A549 (cell line): ENCODE data around the gene TULP1. TPM values are rescaled to one million over a fixed set of nuclear protein-coding genes. Genes with fewer than 3 reads are reported as not detected.

Source experiments
- ATAC-seq, 2 experiments: fragments of 200-7000 bp in 1 of 2; fragments of >200 bp in 1 of 2; cut with Nextera tagmentation in 1 of 2; cut with Tn5 transposase in 1 of 2; 3 replicates each; pipeline versions ENCODE4 v1.8.0 to v1.9.1; 2018 to 2020; ENCODE audit warnings: mild to moderate bottlenecking in 1 of 2, moderate library complexity in 1 of 2
- CTCF ChIA-PET: fragments of 300-600 bp; sonication (Branson Sonifier 250); formaldehyde crosslinking; extraction: SDS; loops from one replicate; lab custom pipeline; 2021; ENCODE audit warnings: antibody characterized with exemption, inconsistent platforms; lab: Yijun Ruan, JAX
- POLR2A ChIA-PET: fragments of 350-600 bp; formaldehyde crosslinking; extraction: SDS; loops from one replicate; lab custom pipeline; 2021; ENCODE audit warnings: antibody characterized with exemption, inconsistent platforms; lab: Yijun Ruan, JAX
- DNase-seq, 2 experiments: peaks; one replicate each; pipeline versions ENCODE4 v3.0.0 to v3.0.0-alpha.2; 2011 to 2016; ENCODE audit warnings: low read depth in 1 of 2, low spot score in 1 of 2
- FAIRE-seq: peaks from 2 replicates; lab custom pipeline; 2011; peaks lifted over from hg19 to GRCh38; lab: Jason Lieb, UNC
- H3K27ac ChIP-seq, 2 experiments: fragments of >200 bp; sonication (Bioruptor Twin); formaldehyde crosslinking; 3 replicates each; pipeline ENCODE4 v1.5.1; 2016 to 2017
- H3K4me1 ChIP-seq: fragments of >200 bp; sonication (Bioruptor Twin); formaldehyde crosslinking; 3 replicates; pipeline ENCODE4 v1.6.1; 2016
- H3K4me2 ChIP-seq: fragments of >200 bp; sonication (Bioruptor Twin); formaldehyde crosslinking; 3 replicates; pipeline ENCODE4 v1.6.1; 2016
- H3K4me3 ChIP-seq: fragments of >200 bp; sonication (Bioruptor Twin); formaldehyde crosslinking; 3 replicates; pipeline ENCODE4 v1.5.1; 2016
- H3K9me3 ChIP-seq: fragments of >200 bp; sonication (Bioruptor Twin); formaldehyde crosslinking; 3 replicates; pipeline ENCODE4 v1.6.1; 2016
- ATOH8 ChIP-seq: fragments of 250-450 bp; sonication (Bioruptor Pico); IDR thresholded peaks from 2 replicates; pipeline ENCODE4 v1.5.0; 2020; ENCODE audit warnings: low read depth, mild to moderate bottlenecking, moderate library complexity
- CBX2 ChIP-seq: fragments of 200-600 bp; sonication (generic); IDR thresholded peaks from 2 replicates; pipeline ENCODE4 v1.6.1; 2016; ENCODE audit warnings: low read depth, mild to moderate bottlenecking, borderline replicate concordance
- CEBPB ChIP-seq, 2 experiments: fragments of >200 bp in 1 of 2; sonication (Bioruptor Twin) in 1 of 2; formaldehyde crosslinking in 1 of 2; IDR thresholded peaks; 2 replicates each; pipeline ENCODE4 v1.6.1; 2012 to 2016
- CHD2 ChIP-seq: fragments of 150-350 bp; IDR thresholded peaks from 2 replicates; pipeline ENCODE4 v1.6.1; 2014; ENCODE audit warnings: low read length; ENCODE audit not compliant: partially characterized antibody
- EHF ChIP-seq: fragments of 250-450 bp; sonication (Bioruptor Pico); IDR thresholded peaks from 2 replicates; pipeline ENCODE4 v1.5.0; 2020; ENCODE audit warnings: mild to moderate bottlenecking
- EP300 ChIP-seq, 2 experiments: fragments of >200 bp; sonication (Bioruptor Twin); formaldehyde crosslinking; IDR thresholded peaks; 2 replicates in 1 of 2; 3 replicates in 1 of 2; pipeline ENCODE4 v1.6.1; 2016 to 2017
- FOSB ChIP-seq: fragments of 250-450 bp; sonication (Bioruptor Pico); IDR thresholded peaks from 2 replicates; pipeline ENCODE4 v1.5.0; 2020; ENCODE audit warnings: mild to moderate bottlenecking, moderate library complexity
- FOXS1 ChIP-seq: fragments of 250-450 bp; sonication (Bioruptor Pico); IDR thresholded peaks from 2 replicates; pipeline ENCODE4 v1.5.0; 2020; ENCODE audit warnings: mild to moderate bottlenecking, moderate library complexity
- GATA3 ChIP-seq: IDR thresholded peaks from 2 replicates; pipeline ENCODE4 v1.6.1; 2012; ENCODE audit warnings: borderline replicate concordance
- HDAC2 ChIP-seq: fragments of 200-600 bp; sonication (generic); IDR thresholded peaks from 2 replicates; pipeline ENCODE4 v1.6.1; 2016
- HOXA7 ChIP-seq: fragments of 250-450 bp; sonication (Bioruptor Pico); IDR thresholded peaks from 2 replicates; pipeline ENCODE4 v1.5.0; 2020; ENCODE audit warnings: mild to moderate bottlenecking, moderate library complexity
- JUN ChIP-seq, 2 experiments: fragments of >200 bp; sonication (Bioruptor Twin); formaldehyde crosslinking; IDR thresholded peaks; 2 replicates in 1 of 2; 3 replicates in 1 of 2; pipeline ENCODE4 v1.6.1; 2016 to 2017
- JUNB ChIP-seq: fragments of >200 bp; sonication (Bioruptor Twin); formaldehyde crosslinking; IDR thresholded peaks from 2 replicates; pipeline ENCODE4 v1.6.1; 2016
- KDM1A ChIP-seq: fragments of 200-600 bp; sonication (generic); IDR thresholded peaks from 2 replicates; pipeline ENCODE4 v1.6.1; 2016; ENCODE audit warnings: low read depth, mild to moderate bottlenecking
- MAX ChIP-seq: IDR thresholded peaks from 2 replicates; pipeline ENCODE4 v1.6.1; 2012
- MAZ ChIP-seq: fragments of 150-350 bp; IDR thresholded peaks from 2 replicates; pipeline ENCODE4 v1.6.1; 2014; ENCODE audit warnings: antibody characterized with exemption, low read depth, low read length, borderline replicate concordance
- NFE2L2 ChIP-seq: fragments of 150-350 bp; conservative IDR thresholded peaks from 2 replicates; pipeline ENCODE4 v1.6.1; 2014; ENCODE audit warnings: low read length
- NR3C1 ChIP-seq: fragments of >200 bp; sonication (Bioruptor Twin); formaldehyde crosslinking; IDR thresholded peaks from 3 replicates; pipeline ENCODE4 v1.6.1; 2017
- PBX3 ChIP-seq: IDR thresholded peaks from 2 replicates; pipeline ENCODE4 v1.6.1; 2012
- PHF8 ChIP-seq: fragments of 200-600 bp; sonication (generic); IDR thresholded peaks from 2 replicates; pipeline ENCODE4 v1.6.1; 2016; ENCODE audit warnings: low read depth, mild to moderate bottlenecking, antibody characterized with exemption, moderate library complexity, borderline replicate concordance
- POLR2A ChIP-seq: IDR thresholded peaks from 2 replicates; pipeline ENCODE4 v1.6.1; 2012; ENCODE audit warnings: mild to moderate bottlenecking, low read length
- RARB ChIP-seq: fragments of 250-450 bp; sonication (Bioruptor Pico); IDR thresholded peaks from 2 replicates; pipeline ENCODE4 v1.8.0; 2021; ENCODE audit warnings: mild to moderate bottlenecking, moderate library complexity
- RCOR1 ChIP-seq: fragments of 150-350 bp; IDR thresholded peaks from 2 replicates; pipeline ENCODE4 v1.6.1; 2014; ENCODE audit warnings: antibody characterized with exemption, low read length, low read depth
- RFX5 ChIP-seq: fragments of 450-650 bp; IDR thresholded peaks from 2 replicates; pipeline ENCODE4 v1.7.1; 2014; ENCODE audit warnings: antibody characterized with exemption, mild to moderate bottlenecking, moderate library complexity
- RNF2 ChIP-seq: fragments of 200-600 bp; sonication (generic); IDR thresholded peaks from 2 replicates; pipeline ENCODE4 v1.6.1; 2016; ENCODE audit warnings: low read depth, mild to moderate bottlenecking, antibody characterized with exemption, moderate library complexity, borderline replicate concordance
- TFCP2L1 ChIP-seq: fragments of 250-450 bp; sonication (Bioruptor Pico); IDR thresholded peaks from 2 replicates; pipeline ENCODE4 v1.5.0; 2021; ENCODE audit warnings: mild to moderate bottlenecking
- TP53 ChIP-seq: fragments of 250-450 bp; sonication (Bioruptor Pico); IDR thresholded peaks from 2 replicates; pipeline ENCODE4 v1.5.0; 2021; ENCODE audit warnings: mild to moderate bottlenecking, moderate library complexity
- ZC3H11A ChIP-seq: fragments of 450-650 bp; IDR thresholded peaks from 2 replicates; pipeline ENCODE4 v1.6.1; 2014; ENCODE audit warnings: antibody characterized with exemption, mild to moderate bottlenecking
- ZFP36 ChIP-seq: fragments of 450-650 bp; IDR thresholded peaks from 2 replicates; pipeline ENCODE4 v1.6.1; 2014; ENCODE audit warnings: borderline replicate concordance; ENCODE audit not compliant: partially characterized antibody
- ZSCAN20 ChIP-seq: fragments of 250-450 bp; sonication (Bioruptor Pico); IDR thresholded peaks from 2 replicates; pipeline ENCODE4 v1.8.0; 2022; ENCODE audit warnings: mild to moderate bottlenecking, moderate library complexity
- WGBS: methylation state at CpG from one replicate; pipeline ENCODE4 v1.1.6; 2017; ENCODE audit errors: missing lambda C conversion rate; 5-methylcytosine and 5-hydroxymethylcytosine counted together
- polyA plus RNA-seq, 4 experiments: library from polyadenylated mRNA; depleted of rRNA in 3 of 4; stranded (reverse); fragments of >200 nt; fragmentation: RNase III in 1 of 4; extraction: RNeasy Plus Mini Kit Qiagen cat#74134 plus additional on column Dnase treatment in 1 of 4; gene quantifications; 2 replicates in 3 of 4; 3 replicates in 1 of 4; pipeline ENCODE4 v1.2.3, GENCODE V29; 2011 to 2017
- TF ChIP-seq, protein P1 (sequence below): fragments of >200 bp; sonication (Bioruptor Twin); formaldehyde crosslinking; IDR thresholded peaks from 3 replicates; pipeline ENCODE4 v1.5.1; 2016
- TF ChIP-seq, protein P2 (sequence below): fragments of >200 bp; sonication (Bioruptor Twin); formaldehyde crosslinking; IDR thresholded peaks from 2 replicates; pipeline ENCODE4 v1.6.1; 2016

Gene TULP1
- polyA plus RNA-seq, 2 of the 4 experiments (the other 2 are of a cell fraction) = not detected

DNA sequence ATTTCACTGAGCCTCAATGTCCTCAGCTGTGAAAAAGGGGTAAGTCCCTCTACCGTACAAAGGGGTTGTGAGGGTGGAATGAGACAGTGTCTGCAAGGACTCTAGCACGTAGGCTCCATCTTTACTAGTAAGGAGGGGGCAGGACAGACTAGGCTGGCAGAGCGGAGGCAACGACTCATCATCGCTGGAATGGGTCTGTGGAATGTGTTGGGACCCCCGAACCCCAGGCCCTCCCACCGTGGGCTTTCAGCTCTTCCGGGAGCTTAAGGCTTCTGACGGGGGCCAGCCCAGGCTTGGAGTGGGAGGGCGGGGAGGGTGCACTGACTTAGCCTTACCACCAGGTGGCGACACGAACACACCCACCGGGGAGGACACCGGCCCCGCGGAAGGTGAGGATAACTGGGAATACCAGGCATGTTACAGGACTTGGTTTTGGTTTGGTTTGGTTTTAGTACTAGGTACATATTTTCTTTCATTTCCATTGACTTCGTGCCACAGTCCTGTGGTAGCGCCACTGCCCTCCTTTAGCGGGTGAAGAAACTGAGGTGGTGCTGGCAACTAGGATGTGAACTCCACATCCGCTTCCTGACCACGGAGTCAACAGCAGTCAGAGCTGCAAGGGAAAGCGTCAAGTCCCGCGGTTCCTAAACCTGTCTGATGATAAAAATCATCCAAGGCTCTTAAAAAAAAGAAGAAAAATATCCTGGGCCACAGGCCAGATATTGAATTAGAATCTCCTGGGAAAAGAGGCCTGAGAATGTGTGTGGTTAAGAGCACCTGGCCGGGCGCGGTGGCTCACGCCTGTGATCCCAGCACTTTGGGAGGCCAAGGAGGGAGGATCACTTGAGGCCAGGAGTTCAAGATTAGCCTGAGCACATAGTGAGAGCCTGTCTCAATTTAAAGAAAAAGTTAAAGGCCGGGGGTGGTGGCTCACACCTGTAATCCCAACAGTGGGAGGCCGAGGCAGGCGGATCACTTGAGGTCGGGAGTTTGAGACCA lies 10.3 kb upstream of the TULP1 start (continued):
- no peak for TF ChIP-seq FOSB (CRISPR knock-in tag)
- TF ChIP-seq HDAC2 = no peak
- TF ChIP-seq, protein P1, sequence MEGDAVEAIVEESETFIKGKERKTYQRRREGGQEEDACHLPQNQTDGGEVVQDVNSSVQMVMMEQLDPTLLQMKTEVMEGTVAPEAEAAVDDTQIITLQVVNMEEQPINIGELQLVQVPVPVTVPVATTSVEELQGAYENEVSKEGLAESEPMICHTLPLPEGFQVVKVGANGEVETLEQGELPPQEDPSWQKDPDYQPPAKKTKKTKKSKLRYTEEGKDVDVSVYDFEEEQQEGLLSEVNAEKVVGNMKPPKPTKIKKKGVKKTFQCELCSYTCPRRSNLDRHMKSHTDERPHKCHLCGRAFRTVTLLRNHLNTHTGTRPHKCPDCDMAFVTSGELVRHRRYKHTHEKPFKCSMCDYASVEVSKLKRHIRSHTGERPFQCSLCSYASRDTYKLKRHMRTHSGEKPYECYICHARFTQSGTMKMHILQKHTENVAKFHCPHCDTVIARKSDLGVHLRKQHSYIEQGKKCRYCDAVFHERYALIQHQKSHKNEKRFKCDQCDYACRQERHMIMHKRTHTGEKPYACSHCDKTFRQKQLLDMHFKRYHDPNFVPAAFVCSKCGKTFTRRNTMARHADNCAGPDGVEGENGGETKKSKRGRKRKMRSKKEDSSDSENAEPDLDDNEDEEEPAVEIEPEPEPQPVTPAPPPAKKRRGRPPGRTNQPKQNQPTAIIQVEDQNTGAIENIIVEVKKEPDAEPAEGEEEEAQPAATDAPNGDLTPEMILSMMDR = peak; percentile 78
- TF ChIP-seq KDM1A = no peak

DNA sequence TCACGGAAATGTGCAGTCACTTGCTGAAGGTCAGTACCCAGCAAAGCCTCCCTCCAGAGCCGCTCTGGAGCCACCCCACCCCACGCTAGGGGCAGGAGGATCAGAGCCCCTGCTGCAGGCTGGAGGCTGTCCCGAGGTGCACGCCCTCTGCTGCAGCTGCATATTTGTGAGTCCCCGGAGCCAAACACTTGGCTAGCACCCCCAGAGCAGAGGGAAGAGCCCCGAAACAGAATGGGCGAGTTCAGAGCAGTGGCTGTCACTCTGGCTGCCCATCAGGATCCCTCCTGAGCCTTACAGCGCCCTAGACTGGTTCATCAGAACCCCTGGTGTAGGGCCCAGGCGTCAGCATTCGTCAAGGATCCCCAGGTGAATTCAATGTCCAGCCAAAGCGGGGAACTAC lies 9.5 kb upstream of the TULP1 start:
- ChIA-PET CTCF (interaction anchor here (0.6 to 5.4 kb wide), 15 partner anchors 11 to 572 kb away, joined by 3 to 67 read pairs (median 4); partner anchors contain the start of gene ARMC12), POLR2A (no interaction called here)
- FAIRE-seq (no peak), DNase-seq (no peak), ATAC-seq (no peak)
- H3K27ac ChIP-seq = no peak overlapping the region
- WGBS = 71% methylated on average over 3 of the region's 12 CpGs
- no peaks in the 10 kb centered on the region for H3K9me3 ChIP-seq
- H3K4me3 ChIP-seq = no peak overlapping the region
- H3K4me1 ChIP-seq = no peaks in the 10 kb centered on the region
- no peak overlapping the region for H3K4me2 ChIP-seq
- TF ChIP-seq RNF2 (no peak), ZC3H11A (no peak), HOXA7 (no peak), CHD2 (no peak), PHF8 (no peak), EHF (CRISPR knock-in tag) (no peak), POLR2A (no peak), RARB (CRISPR knock-in tag) (no peak), RCOR1 (no peak), PBX3 (no peak), ZFP36 (no peak), TP53 (CRISPR knock-in tag) (no peak), FOXS1 (CRISPR knock-in tag) (no peak), NR3C1 (no peak), EP300 (IDR thresholded peaks at IDR 0.05) (no peak), JUN (IDR thresholded peaks at IDR 0.05) (no peak), MAX (no peak), CEBPB (IDR thresholded peaks at IDR 0.05) (no peak)
- TF ChIP-seq, protein P2, sequence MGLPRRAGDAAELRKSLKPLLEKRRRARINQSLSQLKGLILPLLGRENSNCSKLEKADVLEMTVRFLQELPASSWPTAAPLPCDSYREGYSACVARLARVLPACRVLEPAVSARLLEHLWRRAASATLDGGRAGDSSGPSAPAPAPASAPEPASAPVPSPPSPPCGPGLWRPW = no peak
- TF ChIP-seq, all 56 proteins: peak for 0

DNA sequence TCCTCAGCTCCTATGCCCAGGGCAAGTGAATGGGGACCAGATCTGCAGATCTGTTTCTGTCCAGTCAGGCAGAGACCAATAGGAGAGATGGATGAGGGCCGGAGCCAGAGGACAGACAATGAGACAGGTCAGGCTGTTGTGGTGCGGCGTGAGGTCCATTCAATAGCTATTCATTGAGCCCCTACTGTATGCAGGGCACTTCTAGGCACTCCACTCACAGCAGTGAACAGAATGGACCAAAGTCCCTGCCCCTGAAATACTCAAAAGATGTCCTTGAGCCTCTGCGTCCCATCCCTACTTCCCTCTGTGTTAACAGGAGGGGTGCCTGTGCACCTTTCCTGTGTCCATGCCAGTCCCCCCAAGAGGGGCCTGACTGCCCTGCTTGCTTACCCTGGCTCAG lies 8.5 kb upstream of the TULP1 start:
- no peak overlapping the region for H3K4me2 ChIP-seq
- 83% methylated on average over 4 of the region's 4 CpGs for WGBS
- ChIA-PET CTCF (interaction anchor here (0.7 to 5.4 kb wide), 4 partner anchors 12 to 1168 kb away, joined by 3 to 67 read pairs (median 6); partner anchors contain the start of gene ARMC12), POLR2A (no interaction called here)
- H3K4me1 ChIP-seq = no peaks in the 10 kb centered on the region
- FAIRE-seq (no peak), DNase-seq (no peak), ATAC-seq (0 out of 6 replicates have a peak, but pooled peaks of 1 of the 2 experiments have one; percentile 8)
- H3K4me3 ChIP-seq = no peak overlapping the region
- no peak overlapping the region for H3K27ac ChIP-seq
- no peaks in the 10 kb centered on the region for H3K9me3 ChIP-seq
- TF ChIP-seq TFCP2L1 (no peak), ATOH8 (CRISPR knock-in tag) (no peak), NFE2L2 (no peak), JUNB (no peak), RFX5 (no peak), GATA3 (no peak), MAZ (no peak), RARB (CRISPR knock-in tag) (no peak), NR3C1 (no peak), JUN (IDR thresholded peaks at IDR 0.05) (no peak), ZSCAN20 (no peak), CBX2 (no peak)
- TF ChIP-seq, protein P1 = no peak
